HG03196 (cell line): Measurements from ENCODE around the gene SCN9A.
"Not testable (repeated sequence)": the region's sequence is repeated elsewhere in the genome, so short reads cannot be mapped to it uniquely, and the experiment has no call there.

Source experiments
- ATAC-seq: cut with Tn5 transposase; IDR thresholded peaks from one replicate; pipeline ENCODE4 v1.9.1; 2021; ENCODE audit not compliant: unreplicated experiment

Gene SCN9A

DNA sequence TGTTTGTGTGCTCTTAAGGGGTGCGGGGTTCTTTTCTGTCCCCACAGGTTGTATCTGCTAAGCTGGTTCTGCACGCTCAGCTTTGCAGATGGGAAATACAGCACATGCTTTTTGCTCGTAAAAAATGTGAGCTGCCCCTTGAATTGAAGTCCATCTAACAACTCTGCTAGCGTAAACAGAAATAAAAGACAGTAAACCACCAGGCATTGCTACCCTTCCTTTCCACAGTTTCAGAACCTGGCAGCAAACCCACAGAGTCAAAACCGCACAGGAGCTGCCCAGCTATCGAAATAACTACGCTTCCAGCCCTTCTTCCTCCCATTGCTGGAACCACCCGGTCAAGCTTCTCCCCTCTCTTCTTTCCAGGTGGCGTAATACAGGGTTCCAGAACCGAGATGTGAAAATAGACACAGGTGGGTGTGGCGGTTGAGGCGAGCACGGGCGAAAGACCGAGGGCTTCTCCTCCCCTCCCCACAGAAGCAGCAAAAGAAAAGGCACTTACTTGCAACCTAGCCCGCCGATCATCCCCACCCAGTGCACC lies 479 bp downstream of the SCN9A start:
- no peak for ATAC-seq

DNA sequence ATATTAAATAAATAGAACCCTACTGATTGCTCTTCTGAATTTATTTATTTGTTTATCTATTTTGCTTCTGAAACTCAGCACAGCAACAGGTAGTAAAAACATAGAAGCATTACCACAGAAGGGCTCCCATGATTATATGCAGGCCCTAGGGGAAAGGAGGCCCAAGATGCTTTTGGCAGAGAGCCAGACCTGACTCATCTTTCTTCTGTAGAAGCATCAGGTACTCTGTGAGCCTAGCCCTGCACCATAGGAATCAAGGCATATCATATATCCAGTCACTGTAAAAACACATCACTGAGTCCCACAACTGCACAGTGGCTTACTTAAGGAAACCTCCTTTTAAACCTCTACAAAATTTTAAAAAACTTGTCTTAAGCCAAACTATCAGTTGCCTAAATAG lies 1.8 kb downstream of the SCN9A start:
- ATAC-seq: no peak

DNA sequence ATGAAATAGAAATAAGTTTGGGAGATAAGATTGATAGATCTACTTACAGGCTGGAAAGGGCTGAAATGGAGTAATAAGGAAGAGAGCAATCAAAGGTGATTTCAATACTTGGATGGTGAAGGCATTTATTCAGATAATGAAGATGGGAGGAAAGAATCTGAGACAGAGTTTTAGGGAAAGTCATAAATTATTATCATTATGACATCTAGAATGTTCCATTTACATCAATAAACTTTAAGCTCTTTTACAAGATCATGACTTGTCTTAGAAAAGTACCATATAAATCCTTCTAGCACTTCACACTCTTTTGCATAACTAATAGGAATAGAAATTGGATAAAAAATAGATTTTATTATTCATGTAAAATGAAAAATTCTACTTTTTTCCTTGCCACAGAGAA lies 2.2 kb downstream of the SCN9A start:
- ATAC-seq: no peak

DNA sequence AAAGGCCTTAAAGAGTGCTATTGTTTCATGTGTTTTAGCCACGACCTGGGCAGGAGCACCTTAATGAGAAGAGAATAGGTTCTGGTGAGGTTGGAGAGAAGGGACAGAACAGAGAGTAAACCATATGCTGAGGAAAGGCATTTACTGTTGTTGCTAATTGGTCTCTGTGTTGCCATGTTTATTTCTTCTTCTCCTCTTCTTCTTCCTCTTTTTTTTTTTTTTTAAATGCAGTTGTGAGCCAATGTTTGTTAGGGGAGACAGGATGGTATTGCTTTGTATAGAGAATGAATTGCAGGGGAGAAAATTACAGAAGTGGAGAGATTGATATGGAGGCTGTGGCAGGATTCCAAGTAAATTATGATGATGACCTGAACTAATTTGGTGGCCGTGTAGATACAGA lies 2.6 kb downstream of the SCN9A start:
- no peak for ATAC-seq

DNA sequence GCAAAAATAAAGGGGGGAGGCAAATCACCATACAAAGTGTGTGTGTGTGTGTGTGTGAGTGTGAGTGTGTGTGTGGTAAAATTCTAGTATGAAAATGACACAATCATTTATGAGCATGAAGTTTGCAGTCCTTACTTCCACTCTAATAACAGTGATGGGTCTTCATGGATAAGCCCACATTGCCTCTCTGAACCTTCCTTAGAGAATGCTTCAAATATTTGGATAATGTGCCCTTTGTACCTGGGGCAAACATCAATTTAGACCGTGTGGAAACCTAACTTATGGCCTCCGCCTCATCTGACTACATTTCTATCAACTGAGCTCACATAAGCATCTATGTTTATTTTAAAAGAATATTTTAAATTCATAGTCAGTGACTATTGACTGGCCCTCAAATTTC lies 3.7 kb downstream of the SCN9A start:
- no peak for ATAC-seq

DNA sequence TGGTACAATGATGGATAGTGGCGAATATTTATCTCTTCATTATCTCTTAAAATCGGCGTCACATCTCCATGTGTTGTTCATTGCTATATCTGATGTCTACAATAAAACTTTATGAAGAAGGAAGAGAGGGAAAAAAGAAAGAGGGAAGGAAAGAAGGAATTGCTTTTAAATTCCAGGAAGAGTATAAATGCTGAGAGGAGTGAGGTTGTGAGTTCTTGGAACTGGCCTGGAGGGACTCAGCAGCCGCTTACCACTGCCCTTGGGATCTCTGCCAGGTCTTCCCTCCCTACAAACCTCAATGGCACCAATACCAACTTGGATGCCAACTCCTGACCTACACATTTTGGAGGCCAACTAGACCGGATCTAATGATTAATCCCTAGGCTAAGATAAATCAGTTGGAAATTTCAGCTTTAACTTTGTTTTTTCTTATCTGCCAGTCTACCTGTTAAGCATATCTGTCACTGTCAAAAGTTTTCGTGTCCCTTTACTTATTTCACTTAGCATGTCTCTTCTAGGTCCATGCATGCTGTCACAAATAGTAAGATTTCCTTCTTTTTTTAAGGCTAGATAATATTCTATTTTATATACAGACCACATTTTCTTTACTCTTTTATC lies 9.8 kb downstream of the SCN9A start:
- ATAC-seq: no peak

DNA sequence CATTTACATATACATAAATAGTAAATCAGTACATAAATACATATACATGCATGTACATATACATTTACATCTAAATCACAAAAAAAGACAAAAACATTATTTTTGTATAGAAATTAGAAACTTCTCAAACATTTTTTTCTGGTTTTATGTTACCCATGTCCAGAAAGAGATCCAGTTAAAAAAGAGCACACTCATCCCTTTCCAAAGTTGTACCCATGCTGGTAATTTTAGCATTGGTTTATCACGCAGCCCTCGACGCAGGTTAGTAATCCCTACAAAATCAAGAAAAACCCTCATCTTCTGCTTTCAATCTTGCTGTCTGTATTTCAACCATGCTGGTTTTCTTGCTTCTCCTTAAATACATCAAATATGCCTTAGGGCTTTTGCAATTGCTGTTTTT lies 10.5 kb downstream of the SCN9A start:
- no peak for ATAC-seq

DNA sequence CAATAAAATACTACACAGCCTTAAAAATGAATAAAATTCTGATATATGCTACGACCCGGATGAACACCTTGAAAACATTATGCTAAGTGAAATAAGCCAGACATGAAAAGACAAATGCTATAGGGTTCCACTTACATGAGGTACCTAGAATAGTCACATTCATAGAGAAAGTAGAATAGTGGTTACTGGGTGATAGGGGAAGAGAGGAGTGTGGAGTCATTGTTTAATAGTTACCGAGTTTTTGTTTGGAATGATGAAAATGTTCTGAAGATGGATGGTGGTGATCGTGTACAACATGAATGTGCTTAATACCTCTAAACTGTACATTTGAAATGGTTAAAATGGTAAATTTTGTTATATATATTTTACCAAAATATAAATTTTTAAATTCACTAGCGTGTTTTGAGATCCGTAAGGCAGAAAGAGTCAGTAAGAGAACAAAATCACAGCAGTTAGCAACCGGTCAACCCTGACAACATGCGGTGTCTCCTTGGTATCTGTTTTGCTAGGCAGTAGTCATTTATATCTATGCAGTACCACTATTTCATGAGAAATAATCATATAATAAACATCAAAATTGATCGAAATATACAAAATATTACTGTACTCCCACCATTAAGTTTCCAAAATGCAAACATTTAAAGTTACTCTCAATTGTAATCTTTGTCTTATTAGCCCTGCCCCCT lies 11.1 kb downstream of the SCN9A start:
- ATAC-seq: no peak

DNA sequence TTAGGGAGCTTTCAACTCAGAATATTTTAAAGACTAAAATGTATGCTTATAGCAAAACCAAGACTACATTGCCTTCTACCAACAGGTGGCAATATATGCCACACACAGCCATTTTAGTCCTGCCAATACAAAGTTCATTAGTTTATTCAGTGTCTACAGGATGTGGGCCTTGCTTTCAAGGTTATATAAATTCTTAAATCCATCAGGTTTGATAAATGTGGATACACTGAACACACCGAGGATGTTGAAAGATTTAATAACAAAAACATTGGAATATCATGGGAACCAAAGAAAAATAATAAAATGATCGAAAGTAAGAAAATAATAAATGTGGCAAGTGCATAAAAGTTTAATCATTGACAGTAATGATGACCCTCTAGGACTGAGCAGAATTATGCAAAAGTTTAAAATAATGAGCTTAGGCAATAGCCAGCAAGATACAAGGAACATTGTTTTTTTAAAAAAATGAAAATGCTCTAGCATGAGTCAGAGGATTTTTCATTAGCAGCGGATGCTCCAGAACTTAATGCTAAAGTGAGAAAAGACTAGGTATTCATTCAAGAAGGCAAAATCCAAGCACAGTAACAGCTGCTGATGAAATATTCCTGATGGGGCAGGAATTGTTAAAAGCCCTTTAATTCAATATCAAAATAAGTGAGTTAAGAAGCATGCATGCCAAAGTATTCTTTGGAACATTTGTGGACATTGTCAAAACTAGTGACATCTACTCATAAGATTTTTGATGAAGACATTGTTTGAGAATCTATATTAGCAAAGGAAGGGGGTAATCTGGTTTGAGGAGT lies 14.2 kb downstream of the SCN9A start:
- no peak for ATAC-seq

DNA sequence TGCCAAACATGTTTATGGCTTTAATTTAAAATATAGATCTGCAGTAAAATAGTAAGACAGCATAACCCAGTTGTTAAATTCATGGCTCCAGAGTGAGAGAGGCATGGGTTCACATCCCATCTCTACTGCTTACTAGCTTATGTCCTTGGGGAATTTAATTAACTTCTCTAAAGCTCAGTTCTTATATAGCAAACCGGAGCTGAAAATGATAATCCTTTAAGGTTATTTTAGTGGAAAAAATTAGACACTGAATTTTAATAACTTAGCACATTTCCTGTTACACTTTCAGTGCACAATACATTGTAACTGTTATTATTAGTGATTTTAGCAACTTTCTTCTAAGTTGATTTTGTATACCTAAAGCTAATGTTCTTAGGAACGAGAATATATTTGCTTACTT lies 14.8 kb downstream of the SCN9A start:
- no peak for ATAC-seq

DNA sequence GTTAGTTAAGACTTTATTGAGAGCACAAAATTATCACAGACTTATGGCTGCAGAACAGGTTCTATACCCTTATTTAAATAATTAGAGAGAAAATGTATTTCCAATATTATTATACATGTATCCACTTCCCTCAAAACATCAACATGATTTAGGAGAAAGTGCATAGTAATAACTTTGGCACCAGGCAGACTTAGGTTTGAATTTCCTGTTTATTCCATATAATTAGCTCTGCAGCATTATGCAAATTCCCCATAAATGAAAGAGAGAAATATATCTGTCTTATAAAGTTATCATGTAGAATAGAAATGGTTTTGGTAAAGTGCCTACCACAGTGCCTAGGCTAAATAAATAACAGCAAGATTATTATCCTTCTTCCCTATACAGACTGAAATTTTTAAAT lies 15.3 kb downstream of the SCN9A start:
- no peak for ATAC-seq

DNA sequence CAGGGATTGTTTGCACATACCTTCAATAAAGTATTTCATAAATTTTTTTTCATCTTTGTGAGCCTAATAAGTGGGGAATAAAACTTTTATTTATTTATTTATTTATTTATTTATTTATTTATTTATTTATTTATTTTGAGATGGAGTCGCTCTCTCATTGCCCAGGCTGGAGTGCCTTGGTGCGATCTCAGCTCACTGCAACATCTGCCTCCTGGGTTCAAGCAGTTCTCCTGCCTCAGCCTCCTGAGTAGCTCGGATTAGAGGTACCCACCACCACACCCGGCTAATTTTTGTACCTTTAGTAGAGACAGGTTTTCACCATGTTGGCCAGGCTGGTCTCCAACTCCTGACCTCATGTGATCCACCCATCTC lies 17.8 kb downstream of the SCN9A start:
- ATAC-seq: not testable (repeated sequence)

DNA sequence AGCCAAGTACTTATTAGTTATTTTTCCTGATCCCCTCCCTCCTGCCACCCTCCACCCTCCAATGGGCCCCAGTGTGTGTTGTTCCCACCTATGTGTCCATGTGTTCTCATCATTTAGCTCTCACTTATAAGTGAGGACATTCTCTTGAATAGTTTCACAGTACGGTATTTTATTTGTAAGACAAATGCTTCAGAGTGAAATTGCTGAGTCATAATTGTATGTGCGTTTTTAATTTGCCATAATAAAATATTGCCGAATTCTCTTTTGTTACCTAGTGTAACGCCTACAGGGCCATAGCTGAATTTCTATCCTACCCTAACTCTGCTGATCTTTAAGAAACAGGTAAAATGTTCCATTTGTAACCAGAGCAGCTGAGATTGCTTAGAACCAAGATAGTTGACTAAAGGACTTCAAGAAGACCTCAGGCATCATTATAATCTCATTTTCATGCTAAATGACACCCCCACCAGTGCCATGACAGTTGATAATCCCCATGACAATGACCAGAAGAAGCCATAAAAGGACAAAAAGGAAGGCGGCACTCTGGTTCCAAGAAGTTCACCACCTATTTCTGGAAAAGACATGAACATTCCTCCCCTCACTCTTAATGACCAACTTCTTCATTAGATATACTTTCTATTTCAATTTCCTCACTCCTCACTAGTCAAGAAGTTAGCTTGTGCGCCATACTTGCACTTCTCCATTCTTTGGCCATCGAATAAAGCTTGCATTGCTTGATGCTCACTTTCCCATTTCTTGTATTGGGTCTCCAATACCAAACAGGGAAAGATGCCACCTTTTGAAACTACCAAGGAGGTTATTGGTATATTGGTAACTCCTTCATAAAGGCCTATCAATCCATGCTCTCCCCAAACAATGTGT lies 18.4 kb downstream of the SCN9A start:
- ATAC-seq: no peak

DNA sequence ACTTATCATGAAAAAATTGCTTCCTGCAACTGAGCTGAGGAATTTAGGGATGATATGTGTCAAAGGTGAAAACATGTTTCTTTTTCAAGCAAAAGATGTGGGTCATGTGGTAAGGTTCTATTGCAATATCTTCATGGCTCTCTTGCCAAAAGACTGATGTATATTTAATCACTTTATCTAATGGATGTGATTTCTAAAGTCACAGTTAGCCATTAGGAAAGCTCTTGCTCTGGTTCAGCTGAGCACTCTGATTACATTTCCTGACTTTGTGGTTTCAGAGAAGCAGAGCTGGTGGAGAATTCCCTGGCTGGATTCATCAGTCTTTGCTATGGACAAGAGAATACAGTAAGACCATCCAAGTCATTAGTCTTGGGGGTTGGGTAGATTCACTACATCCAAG lies 24.4 kb downstream of the SCN9A start:
- ATAC-seq: no peak

DNA sequence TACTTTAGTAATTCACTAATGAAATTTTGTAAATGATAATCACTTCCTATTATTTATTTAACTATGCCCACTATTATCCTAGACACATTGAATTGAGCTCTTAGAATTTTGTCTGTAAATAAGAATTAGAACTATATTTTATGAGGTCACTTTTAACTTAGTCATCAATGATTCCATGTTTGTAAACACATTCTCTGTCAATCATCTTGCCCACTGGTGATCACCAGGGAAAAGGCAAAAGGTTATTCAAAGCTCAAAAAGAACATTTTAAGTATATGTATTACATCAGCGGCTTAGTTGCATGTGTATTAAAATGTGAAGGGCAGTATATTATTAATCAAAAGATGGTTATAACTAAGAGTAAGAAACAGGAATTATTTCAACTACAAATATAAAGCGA lies 25.2 kb downstream of the SCN9A start:
- ATAC-seq: no peak

DNA sequence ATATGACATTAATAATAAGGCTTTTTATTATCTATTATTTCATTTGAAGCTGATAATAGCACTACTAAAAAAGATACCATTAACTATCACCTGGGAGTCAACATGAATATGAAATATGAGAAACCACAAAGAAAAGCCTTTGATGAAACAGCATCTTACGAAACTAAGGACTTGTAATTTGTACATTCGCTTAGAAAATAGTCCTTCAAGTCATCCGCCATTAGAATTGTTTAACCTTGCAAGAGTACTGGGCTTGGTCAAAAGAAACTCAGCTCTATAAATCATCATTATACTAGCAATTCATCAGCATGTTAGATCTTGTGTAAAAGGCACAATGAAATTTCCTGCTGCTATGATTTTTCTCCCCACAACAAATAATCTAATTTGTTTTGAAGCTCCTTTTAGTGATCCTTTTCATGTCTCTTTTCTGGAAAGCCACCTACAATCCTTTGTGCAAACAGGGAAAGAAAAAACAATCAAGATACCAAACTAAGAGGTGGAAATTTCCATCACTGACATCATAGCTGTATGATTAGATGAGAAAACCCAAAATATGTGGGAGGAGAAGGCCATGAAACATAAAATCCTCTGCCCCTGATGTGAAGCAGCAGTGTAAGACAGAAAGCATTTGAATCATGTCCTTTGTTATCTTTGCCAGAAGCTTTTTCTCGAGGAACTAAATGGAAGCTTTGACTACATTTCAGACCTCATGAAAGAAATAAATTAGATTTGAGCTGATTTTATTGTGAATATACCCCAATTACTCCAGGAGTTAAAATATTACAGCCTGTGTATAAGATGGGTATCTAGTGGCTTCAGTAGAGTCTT lies 31.2 kb downstream of the SCN9A start:
- no peak for ATAC-seq

DNA sequence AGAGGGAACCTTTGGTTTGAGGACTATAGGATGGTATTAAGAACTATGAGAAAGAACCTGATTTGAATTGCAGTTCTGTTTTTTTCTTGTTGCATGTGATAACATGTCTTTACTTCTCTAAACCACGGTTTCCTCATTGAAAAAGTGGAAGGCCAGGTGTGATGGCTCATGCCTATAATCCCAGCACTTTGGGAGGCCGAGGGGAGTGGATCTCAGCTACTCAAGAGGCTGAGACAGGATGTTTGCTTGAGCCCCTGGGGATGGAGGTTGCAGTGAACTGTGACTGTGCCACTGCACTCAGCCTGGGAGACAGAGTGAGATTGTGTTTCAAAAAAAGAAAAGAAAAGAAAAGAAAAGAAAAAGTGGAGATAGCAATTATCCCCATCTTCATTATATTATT lies 32.3 kb downstream of the SCN9A start:
- no peak for ATAC-seq

DNA sequence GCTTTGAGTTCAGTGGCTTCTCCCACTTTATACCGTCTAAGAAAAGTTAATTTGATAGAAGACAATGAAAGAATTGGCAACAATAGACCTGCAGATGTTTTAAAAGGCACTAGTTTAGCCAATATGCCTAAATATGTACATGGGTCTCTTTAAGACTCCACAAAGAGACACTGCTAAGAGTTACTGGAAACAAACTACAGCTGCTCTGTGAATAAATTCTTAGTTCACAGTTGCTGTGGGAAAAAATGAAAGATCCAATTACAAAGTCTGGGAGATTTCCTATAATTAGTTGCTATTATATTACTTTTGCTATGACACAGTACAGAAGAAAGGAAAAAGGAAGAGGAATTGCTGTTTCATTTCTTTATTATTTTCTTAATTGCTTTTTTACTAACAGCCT lies 34.3 kb downstream of the SCN9A start:
- ATAC-seq: no peak

DNA sequence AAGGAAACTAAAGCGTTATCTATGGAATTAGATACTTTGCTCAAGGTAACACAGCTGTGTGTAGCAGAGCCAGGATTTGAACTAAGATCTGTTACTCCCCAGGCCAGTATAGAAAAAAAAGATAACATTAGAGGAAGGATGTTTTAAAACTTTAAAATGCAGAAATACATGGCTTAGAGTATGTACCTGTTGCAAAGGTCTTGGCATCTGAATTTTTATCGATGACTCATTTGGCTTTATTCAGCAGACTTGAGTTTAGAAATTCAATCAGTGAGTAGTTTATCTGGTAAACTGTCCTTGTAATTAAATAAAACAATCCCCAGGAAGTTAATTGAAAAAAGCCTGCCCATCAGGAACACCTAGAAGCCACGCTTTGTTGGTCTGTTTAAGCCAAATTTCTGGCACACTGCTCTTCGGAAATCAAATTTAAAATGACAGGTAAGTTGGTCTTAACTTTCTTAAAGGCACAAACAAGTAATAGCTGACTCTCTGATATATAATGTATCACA lies 36.9 kb downstream of the SCN9A start:
- no peak for ATAC-seq

DNA sequence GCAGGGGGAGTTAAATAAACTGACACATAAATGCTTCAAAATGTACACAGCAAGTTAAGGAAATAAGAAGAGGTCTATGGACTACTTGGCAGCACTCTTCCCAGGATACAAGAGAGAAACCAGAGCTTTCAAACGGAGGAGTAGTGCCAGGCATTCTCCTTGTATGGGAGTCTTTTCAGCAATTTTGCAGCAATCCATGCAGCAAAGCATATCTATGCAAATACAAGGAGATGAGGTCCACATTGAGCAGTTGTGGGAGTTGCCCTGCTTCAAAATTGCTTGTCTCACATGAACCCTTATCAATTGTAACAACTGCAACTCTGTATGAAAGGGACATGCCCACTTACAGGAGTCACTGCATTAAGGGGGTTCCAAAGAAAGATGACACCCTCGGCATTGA lies 37.8 kb downstream of the SCN9A start:
- ATAC-seq: no peak
